Esophagus muscularis mucosa (tissue), 3 donors: Measurements from ENCODE around the gene UBIAD1.
A peak's percentile ranks its signal among the peaks of the same experiment; 100 is the strongest.

Experiments
- POLR2A ChIP-seq: fragments of 450-650 bp; IDR thresholded peaks from one replicate; pipeline ENCODE4 v1.6.1; 2017; ENCODE audit warnings: antibody characterized with exemption, moderate library complexity, mild to moderate bottlenecking, low read depth
- POLR2AphosphoS5 ChIP-seq, 2 donors: sonication (generic); formaldehyde crosslinking; IDR thresholded peaks; one replicate each; pipeline ENCODE4 v1.6.1; 2017; ENCODE audit warnings: antibody characterized with exemption in 2 of 2
- TF ChIP-seq, protein P1 (sequence below), 3 experiments: fragments of 200-600 bp in 2 of 3; fragments of 450-650 bp in 1 of 3; sonication (generic) in 2 of 3; IDR thresholded peaks; one replicate each; pipeline ENCODE4 v1.5.1; 2017 to 2019; ENCODE audit warnings: antibody characterized with exemption in 3 of 3, mild to moderate bottlenecking in 2 of 3, moderate library complexity in 1 of 3

DNA sequence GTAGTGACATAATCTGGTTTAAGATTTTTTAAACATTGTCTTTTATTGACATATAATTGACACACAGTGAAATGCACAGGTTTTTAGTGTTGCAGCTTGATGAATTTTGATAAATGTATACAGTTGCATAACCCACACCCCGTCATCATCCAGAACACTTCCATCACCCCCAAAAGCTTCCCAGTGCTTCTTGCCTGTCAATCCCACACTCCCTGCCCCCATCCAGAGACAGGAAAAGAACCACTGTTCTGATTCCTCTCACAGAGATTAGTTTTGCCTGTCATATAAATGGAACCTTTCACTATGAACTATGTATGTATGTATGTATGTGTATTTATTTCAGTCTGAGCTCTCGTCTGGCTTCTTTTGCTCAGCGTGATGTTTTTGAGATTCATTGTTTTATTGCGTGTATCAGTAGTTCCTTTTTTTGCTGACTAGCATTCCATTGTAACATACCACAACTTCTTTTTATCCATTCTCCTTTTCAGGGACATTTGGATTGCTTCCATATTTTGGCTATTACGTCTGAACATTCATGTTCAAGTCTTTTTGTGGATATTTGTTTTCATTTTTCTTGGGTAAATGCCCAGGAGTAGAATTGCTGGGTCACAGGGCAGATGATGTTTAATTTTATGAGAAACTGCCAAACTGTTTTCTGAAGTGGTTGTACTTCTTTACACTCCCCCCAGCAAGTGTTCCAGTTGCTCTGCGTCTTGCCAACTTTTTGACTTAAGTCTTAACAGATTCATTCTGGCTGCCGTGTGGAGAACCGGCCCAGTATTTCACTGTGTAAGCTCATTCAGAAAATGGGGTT is 8.7 kb downstream of the UBIAD1 start:
- TF ChIP-seq, protein P1, sequence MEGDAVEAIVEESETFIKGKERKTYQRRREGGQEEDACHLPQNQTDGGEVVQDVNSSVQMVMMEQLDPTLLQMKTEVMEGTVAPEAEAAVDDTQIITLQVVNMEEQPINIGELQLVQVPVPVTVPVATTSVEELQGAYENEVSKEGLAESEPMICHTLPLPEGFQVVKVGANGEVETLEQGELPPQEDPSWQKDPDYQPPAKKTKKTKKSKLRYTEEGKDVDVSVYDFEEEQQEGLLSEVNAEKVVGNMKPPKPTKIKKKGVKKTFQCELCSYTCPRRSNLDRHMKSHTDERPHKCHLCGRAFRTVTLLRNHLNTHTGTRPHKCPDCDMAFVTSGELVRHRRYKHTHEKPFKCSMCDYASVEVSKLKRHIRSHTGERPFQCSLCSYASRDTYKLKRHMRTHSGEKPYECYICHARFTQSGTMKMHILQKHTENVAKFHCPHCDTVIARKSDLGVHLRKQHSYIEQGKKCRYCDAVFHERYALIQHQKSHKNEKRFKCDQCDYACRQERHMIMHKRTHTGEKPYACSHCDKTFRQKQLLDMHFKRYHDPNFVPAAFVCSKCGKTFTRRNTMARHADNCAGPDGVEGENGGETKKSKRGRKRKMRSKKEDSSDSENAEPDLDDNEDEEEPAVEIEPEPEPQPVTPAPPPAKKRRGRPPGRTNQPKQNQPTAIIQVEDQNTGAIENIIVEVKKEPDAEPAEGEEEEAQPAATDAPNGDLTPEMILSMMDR (IDR thresholded peaks at IDR 0.05) = no peak
- no peak for TF ChIP-seq POLR2A
- TF ChIP-seq POLR2AphosphoS5 (IDR thresholded peaks at IDR 0.05) = peak; percentile 59 to 64
